ENCODE results near the gene GMPPB. TPM values are rescaled to one million over a fixed set of nuclear protein-coding genes. Genes with fewer than 3 reads are reported as not detected.

The GMPPB gene
- total RNA-seq, 4 donors from 2014 or later: 15.6 to 20.5 (median 17.3) TPM

DNA sequence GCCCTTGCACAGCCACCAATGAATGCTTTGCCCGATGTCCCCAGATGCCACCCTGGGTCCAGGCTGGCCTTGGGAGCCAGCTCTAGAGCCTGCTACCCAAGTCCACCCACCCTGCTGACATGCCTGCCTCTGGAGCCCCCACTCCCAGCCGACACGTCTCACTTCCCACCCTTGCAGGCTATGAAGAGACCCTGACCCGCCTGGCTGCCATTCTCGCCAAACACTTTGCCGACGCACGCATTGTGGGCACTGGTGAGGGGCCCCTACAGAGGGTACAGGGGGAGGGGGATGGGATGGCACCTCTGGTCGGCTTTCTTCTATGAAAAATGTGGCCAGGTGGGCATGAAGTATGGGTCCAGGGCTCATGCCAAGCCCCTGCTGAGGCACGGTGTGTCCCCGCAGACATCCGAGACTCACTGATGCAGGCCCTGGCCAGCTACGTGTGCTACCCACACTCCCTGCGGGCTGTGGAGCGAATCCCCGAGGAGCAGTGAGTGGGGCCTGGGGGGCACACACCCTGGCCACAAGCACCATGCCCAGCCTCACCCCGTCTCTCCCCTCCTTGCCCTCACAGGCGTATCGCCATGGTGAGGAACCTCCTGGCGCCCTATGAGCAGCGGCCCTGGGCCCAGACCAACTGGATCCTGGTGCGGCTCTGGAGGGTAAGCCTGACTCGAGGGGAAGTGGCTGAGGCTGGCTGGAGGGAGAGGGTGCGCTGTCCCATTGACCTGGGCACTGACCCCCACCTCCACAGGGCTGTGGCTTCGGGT lies 10.2 kb downstream of the GMPPB start:
- Histone ChIP-seq H3K9me3 (no peaks in the 10 kb centered on the region), H3K4me1 (peaks cover 0 to 5% (median 1%) of the 10 kb centered on the region in 3 donors), H3K36me3 (peaks cover 0 to 67% of the 10 kb centered on the region in 2 donors), H3K27me3 (no peaks in the 10 kb centered on the region), H3K4me3 (no peak overlapping the region), H3K27ac (no peak overlapping the region)
- ATAC-seq: no peak
- WGBS, 2 donors (ENCODE audit: low coverage in 1 of 2): 80% methylated on average over 2 of the region's 25 CpGs; no CpG with 5 or more reads in 1 of the 2 donors
- TF ChIP-seq POLR2A (IDR thresholded peaks at IDR 0.05) (no peak), POLR2AphosphoS5 (IDR thresholded peaks at IDR 0.05) (no peak), EP300 (IDR thresholded peaks at IDR 0.05) (no peak)
- TF ChIP-seq, protein P1, sequence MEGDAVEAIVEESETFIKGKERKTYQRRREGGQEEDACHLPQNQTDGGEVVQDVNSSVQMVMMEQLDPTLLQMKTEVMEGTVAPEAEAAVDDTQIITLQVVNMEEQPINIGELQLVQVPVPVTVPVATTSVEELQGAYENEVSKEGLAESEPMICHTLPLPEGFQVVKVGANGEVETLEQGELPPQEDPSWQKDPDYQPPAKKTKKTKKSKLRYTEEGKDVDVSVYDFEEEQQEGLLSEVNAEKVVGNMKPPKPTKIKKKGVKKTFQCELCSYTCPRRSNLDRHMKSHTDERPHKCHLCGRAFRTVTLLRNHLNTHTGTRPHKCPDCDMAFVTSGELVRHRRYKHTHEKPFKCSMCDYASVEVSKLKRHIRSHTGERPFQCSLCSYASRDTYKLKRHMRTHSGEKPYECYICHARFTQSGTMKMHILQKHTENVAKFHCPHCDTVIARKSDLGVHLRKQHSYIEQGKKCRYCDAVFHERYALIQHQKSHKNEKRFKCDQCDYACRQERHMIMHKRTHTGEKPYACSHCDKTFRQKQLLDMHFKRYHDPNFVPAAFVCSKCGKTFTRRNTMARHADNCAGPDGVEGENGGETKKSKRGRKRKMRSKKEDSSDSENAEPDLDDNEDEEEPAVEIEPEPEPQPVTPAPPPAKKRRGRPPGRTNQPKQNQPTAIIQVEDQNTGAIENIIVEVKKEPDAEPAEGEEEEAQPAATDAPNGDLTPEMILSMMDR (IDR thresholded peaks at IDR 0.05): no peak

DNA sequence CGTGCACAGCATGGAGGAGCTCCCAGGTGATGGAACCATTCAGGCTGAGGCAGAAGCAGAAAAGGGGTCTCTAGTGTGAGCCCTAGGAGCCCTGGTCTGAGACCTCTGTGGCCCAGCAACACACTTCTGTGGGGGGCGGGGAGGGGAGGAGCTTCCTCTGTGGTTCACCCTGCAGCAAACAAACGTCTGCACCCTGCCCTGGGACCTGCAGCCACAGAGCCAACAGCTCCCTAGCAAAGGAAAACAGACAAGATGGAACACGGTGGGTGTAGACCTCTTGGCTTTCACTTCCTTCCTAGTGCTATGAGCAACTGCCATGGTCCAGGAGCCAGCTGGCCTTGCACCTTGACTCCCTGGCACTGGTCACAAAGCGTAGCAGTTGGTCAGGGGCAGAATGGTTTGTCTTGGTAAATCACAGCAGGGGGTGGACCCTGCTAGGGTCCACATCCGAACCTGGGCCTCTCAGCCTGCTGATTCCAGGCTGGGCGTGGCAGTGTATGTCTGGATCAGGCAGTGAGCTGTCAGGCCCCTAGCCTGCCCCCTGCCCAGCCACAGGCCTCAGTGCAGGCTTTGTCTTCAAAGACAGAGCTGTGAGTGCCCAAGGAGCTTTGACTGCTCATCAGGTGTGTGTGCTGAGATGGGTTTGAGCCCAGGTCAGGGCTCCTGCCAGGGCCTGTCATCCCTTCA lies 11.0 kb downstream of the GMPPB start:
- no peak overlapping the region for H3K4me3 ChIP-seq
- WGBS, 2 donors (ENCODE audit: low coverage in 1 of 2): 20 to 60% methylated on average over 1 of the region's 7 CpGs
- TF ChIP-seq POLR2A (IDR thresholded peaks at IDR 0.05) (no peak), POLR2AphosphoS5 (IDR thresholded peaks at IDR 0.05) (no peak), EP300 (IDR thresholded peaks at IDR 0.05) (no peak)
- TF ChIP-seq, protein P1 (IDR thresholded peaks at IDR 0.05): no peak
- no peak for ATAC-seq
- no peaks in the 10 kb centered on the region for H3K27me3 ChIP-seq
- H3K4me1 ChIP-seq: no peaks in the 10 kb centered on the region
- H3K27ac ChIP-seq: no peak overlapping the region
- H3K9me3 ChIP-seq: no peaks in the 10 kb centered on the region
- H3K36me3 ChIP-seq: peaks cover 0 to 73% of the 10 kb centered on the region in 2 donors

- 87 to 90% methylated on average over 5 to 7 of the region's 11 CpGs for WGBS, 2 donors (ENCODE audit: low coverage in 1 of 2)
- Histone ChIP-seq H3K36me3 (peaks cover 0 to 79% of the 10 kb centered on the region in 2 donors), H3K27me3 (no peaks in the 10 kb centered on the region), H3K27ac (no peak overlapping the region), H3K4me1 (no peaks in the 10 kb centered on the region), H3K9me3 (no peaks in the 10 kb centered on the region), H3K4me3 (no peak overlapping the region)
- TF ChIP-seq POLR2A (IDR thresholded peaks at IDR 0.05) (no peak), EP300 (IDR thresholded peaks at IDR 0.05) (no peak), POLR2AphosphoS5 (IDR thresholded peaks at IDR 0.05) (no peak)
- TF ChIP-seq, protein P1 (IDR thresholded peaks at IDR 0.05): no peak
- ATAC-seq: no peak
Observed at GRCh38 chr3:49712166-49712565, 11.6 kb downstream of the GMPPB start.

- WGBS, 2 donors (ENCODE audit: low coverage in 1 of 2): 100% methylated on average over 2 of the region's 5 CpGs; no CpG with 5 or more reads in 1 of the 2 donors
- TF ChIP-seq POLR2A (IDR thresholded peaks at IDR 0.05) (no peak), EP300 (IDR thresholded peaks at IDR 0.05) (no peak)
- TF ChIP-seq, protein P1 (IDR thresholded peaks at IDR 0.05): no peak
- ATAC-seq: no peak
- Histone ChIP-seq H3K27me3 (no peaks in the 10 kb centered on the region), H3K27ac (no peak overlapping the region), H3K36me3 (peaks cover 0 to 81% of the 10 kb centered on the region in 2 donors), H3K4me3 (no peak overlapping the region), H3K4me1 (no peaks in the 10 kb centered on the region), H3K9me3 (no peaks in the 10 kb centered on the region)
Observed at GRCh38 chr3:49711489-49711888, 12.3 kb downstream of the GMPPB start.

Data from gastroesophageal sphincter (tissue), 4 donors.